OCI-LY1 (cell line): Measurements from ENCODE around the gene ALDOB.
A peak's percentile ranks its signal among the peaks of the same experiment; 100 is the strongest.

Experiments used
- EZH2 ChIP-seq: fragments of 200-600 bp; sonication (generic), shearing (Covaris generic); IDR thresholded peaks from 2 replicates; pipeline ENCODE4 v1.8.0; 2017; ENCODE audit warnings: borderline replicate concordance, mixed run types, mild to moderate bottlenecking, antibody characterized with exemption, low read length, moderate library complexity, mixed read lengths
- TF ChIP-seq, protein P1 (sequence below): fragments of 200-600 bp; sonication (generic), shearing (Covaris generic); IDR thresholded peaks from 2 replicates; pipeline ENCODE4 v1.5.1; 2017; ENCODE audit warnings: mild to moderate bottlenecking, antibody characterized with exemption, low read length, moderate library complexity, mixed read lengths

DNA sequence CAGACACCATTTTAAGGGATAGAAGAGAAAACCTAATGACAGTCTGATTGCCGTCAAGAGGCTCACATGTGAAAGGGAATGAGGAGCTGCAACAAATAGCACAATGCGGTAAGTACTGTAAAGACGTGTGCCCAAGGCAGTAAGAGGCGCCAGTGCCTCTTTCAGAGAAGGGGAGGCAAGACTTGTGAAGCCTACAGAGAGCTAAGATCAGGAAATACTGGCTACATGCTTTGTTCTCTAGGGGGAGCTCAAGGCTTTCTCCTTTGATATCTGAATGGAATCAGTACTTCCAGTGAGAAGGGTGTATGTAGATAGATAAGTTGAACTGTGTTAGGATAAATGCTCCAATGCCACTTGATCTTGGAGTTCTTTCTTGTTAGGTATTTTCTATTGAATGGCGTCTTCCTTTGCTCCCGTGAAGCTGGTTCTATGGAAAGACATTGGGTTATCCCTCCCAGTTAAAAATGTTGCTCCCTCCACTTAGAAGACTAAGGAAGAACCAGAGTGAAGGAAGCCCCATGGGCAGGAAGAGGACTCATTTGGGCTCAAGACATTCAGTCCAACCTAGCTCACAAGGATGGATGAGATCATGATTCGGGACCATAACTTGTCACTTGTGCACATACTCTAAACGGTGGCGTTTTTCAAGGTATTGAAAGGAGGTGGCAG is 23.5 kb upstream of the ALDOB start:
- TF ChIP-seq, protein P1, sequence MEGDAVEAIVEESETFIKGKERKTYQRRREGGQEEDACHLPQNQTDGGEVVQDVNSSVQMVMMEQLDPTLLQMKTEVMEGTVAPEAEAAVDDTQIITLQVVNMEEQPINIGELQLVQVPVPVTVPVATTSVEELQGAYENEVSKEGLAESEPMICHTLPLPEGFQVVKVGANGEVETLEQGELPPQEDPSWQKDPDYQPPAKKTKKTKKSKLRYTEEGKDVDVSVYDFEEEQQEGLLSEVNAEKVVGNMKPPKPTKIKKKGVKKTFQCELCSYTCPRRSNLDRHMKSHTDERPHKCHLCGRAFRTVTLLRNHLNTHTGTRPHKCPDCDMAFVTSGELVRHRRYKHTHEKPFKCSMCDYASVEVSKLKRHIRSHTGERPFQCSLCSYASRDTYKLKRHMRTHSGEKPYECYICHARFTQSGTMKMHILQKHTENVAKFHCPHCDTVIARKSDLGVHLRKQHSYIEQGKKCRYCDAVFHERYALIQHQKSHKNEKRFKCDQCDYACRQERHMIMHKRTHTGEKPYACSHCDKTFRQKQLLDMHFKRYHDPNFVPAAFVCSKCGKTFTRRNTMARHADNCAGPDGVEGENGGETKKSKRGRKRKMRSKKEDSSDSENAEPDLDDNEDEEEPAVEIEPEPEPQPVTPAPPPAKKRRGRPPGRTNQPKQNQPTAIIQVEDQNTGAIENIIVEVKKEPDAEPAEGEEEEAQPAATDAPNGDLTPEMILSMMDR, result peak; percentile 69; the same call in 1 of the 2 replicates
- no peak for TF ChIP-seq EZH2
